Activated CD8-positive, alpha-beta memory T cell treated with anti-CD3 and anti-CD28 coated beads for 36 hours (primary cell): ENCODE data around the gene AJUBA. TPM values are rescaled to one million over a fixed set of nuclear protein-coding genes. Genes with fewer than 3 reads are reported as not detected.
"Not testable (repeated sequence)": the region's sequence is repeated elsewhere in the genome, so short reads cannot be mapped to it uniquely, and the experiment has no call there.

ENCODE experiments used
- CTCF ChIA-PET: fragments of 350-600 bp; sonication (Branson Sonifier 250); formaldehyde crosslinking; loops from one replicate; lab custom pipeline; 2021; ENCODE audit warnings: antibody characterized with exemption; lab: Charles Lee
- POLR2A ChIA-PET: fragments of 350-600 bp; sonication (Branson Sonifier 250); formaldehyde crosslinking; loops from one replicate; lab custom pipeline; 2021; ENCODE audit warnings: antibody characterized with exemption; lab: Charles Lee
- total RNA-seq, 2 experiments: library from RNA; stranded (reverse); gene quantifications; one replicate each; pipeline ENCODE4 v1.2.3, GENCODE V29; 2021

The AJUBA gene
- total RNA-seq = 1 to 10 TPM in 1 of 2 experiments, under 1 TPM in 1; 0.96 to 1.2 TPM

GRCh38 chr14:22982477-22983245, at the start of gene AJUBA:
Gene AJUBA (minus strand): TSS chr14:22982551. CDS start chr14:22982266, 285 bp downstream.
- ChIA-PET CTCF (interaction anchor here (0.6 to 9.8 kb wide), 23 partner anchors 8 to 412 kb away, joined by 3 to 221 read pairs (median 4); partner anchors contain the start of genes CDH24, HAUS4, LRP10 and MMP14), POLR2A (no interaction called here)

- ChIA-PET POLR2A (no interaction called here), CTCF (interaction anchor here (0.8 to 2.1 kb wide), 4 partner anchors 25 to 45 kb away, joined by 3 to 7 read pairs (median 4); partner anchors contain the start of gene CDH24)
Observed at GRCh38 chr14:23030936-23031335, 48.6 kb upstream of the AJUBA start.

- ChIA-PET POLR2A (interaction anchor here (0.6 to 1.0 kb wide), 3 partner anchors 19 to 263 kb away, joined by 3 read pairs; partner anchors contain the start of gene OXA1L), CTCF (interaction anchor here (0.5 to 5.1 kb wide), 5 partner anchors 22 to 1419 kb away, joined by 3 to 18 read pairs (median 3); no protein-coding TSS in a partner anchor)
Observed at GRCh38 chr14:23028799-23029198, 46.4 kb upstream of the AJUBA start.

GRCh38 chr14:23025151-23025814, 42.9 kb upstream of the AJUBA start:
- POLR2A ChIA-PET = interaction anchor here (1.4 kb wide), 1 partner anchor 31 kb away, joined by 4 read pairs; no protein-coding TSS in a partner anchor

GRCh38 chr14:23024612-23025075, 42.3 kb upstream of the AJUBA start:
- ChIA-PET CTCF (interaction anchor here (1.5 to 2.2 kb wide), 4 partner anchors 9 to 34 kb away, joined by 3 to 7 read pairs (median 4); no protein-coding TSS in a partner anchor), POLR2A (interaction anchor here (1.4 kb wide), 1 partner anchor 30 kb away, joined by 4 read pairs; no protein-coding TSS in a partner anchor)

More at GRCh38 chr14:23025151-23025814, 42.9 kb upstream of the AJUBA start:
- CTCF ChIA-PET = interaction anchor here (1.5 to 5.1 kb wide), 4 partner anchors 8 to 39 kb away, joined by 3 to 18 read pairs (median 6); no protein-coding TSS in a partner anchor

- CTCF ChIA-PET = interaction anchor here (1.6 to 2.2 kb wide), 3 partner anchors 17 to 35 kb away, joined by 4 to 7 read pairs (median 5); no protein-coding TSS in a partner anchor
- POLR2A ChIA-PET = interaction anchor here (0.6 kb wide), 1 partner anchor 22 kb away, joined by 6 read pairs; no protein-coding TSS in a partner anchor
Observed at GRCh38 chr14:23023795-23024152, 41.4 kb upstream of the AJUBA start.

DNA sequence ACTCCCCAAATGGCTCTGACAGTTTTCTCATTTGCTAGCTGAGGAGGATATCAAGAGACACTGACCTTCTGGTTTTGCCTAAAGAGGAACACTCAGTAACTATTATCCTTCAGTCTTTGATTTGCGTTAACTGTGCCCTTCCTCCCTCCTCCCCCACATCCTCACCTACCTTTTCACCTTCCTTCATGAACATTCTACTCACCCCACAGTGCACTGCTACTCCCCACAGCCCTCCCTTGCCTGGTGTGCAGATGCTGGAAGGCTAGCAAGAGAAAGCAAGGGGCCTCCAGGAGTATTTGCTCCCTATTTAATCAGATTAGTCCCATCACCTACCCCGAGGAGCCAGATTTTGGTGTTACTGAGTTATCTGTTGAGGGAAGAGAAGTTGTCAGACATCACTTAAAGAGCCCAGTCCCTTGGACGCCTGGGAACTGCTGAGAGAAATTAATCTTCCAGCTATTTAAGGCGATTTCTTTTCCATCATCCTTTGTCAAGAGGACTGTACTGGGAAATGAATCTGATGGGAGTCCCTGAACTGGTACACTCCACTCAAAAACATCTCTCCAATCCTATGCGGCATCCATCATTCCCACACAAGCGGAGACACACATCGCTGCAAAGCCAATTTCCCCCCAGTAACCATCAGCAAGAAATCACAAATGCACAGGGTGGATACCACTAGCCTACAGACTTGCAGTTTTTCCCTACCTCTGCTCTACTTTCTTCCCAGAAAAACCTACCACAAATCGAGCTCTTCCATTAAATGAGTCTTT, 40.9 kb upstream of the AJUBA start:
- POLR2A ChIA-PET = interaction anchor here (0.6 kb wide), 1 partner anchor 22 kb away, joined by 6 read pairs; no protein-coding TSS in a partner anchor
- CTCF ChIA-PET = interaction anchor here (1.6 to 2.2 kb wide), 3 partner anchors 16 to 35 kb away, joined by 4 to 7 read pairs (median 5); no protein-coding TSS in a partner anchor

GRCh38 chr14:23021889-23022442, 39.6 kb upstream of the AJUBA start:
- ChIA-PET POLR2A (interaction anchor here (0.6 kb wide), 1 partner anchor 20 kb away, joined by 14 read pairs; no protein-coding TSS in a partner anchor), CTCF (interaction anchor here (0.6 to 1.5 kb wide), 2 partner anchors 27 to 1221 kb away, joined by 3 to 6 read pairs; no protein-coding TSS in a partner anchor)

DNA sequence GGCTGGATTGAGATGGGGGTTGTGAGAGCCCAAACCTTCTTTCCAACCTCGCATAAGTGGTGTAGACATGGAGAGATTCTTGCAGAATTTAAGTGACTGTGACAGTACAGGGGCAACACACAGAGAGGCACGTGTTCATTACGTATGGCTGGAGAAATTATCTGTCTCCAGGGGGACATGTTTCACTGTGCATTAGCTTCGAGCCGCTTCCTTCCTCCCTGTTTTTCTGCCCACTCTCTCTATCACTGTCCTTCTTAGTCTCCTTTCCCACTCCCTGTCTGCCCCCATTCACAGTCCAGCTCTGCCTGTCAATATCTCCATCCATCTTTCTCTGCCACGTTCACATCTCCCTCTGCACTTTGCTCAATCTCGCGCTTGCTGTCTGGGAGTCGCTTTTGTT, 39.1 kb upstream of the AJUBA start:
- CTCF ChIA-PET = interaction anchor here (0.6 to 1.5 kb wide), 3 partner anchors 15 to 1221 kb away, joined by 3 to 6 read pairs (median 4); no protein-coding TSS in a partner anchor
- POLR2A ChIA-PET = interaction anchor here (0.6 kb wide), 1 partner anchor 19 kb away, joined by 14 read pairs; no protein-coding TSS in a partner anchor

- POLR2A ChIA-PET = no interaction called here
- CTCF ChIA-PET = interaction anchor here (0.6 to 1.3 kb wide), 3 partner anchors 14 to 161 kb away, joined by 3 to 4 read pairs (median 3); no protein-coding TSS in a partner anchor
Observed at GRCh38 chr14:23020143-23021128, 38.1 kb upstream of the AJUBA start.

- POLR2A ChIA-PET = no interaction called here
- CTCF ChIA-PET = no interaction called here
Observed at GRCh38 chr14:23018107-23018506, 35.8 kb upstream of the AJUBA start.

DNA sequence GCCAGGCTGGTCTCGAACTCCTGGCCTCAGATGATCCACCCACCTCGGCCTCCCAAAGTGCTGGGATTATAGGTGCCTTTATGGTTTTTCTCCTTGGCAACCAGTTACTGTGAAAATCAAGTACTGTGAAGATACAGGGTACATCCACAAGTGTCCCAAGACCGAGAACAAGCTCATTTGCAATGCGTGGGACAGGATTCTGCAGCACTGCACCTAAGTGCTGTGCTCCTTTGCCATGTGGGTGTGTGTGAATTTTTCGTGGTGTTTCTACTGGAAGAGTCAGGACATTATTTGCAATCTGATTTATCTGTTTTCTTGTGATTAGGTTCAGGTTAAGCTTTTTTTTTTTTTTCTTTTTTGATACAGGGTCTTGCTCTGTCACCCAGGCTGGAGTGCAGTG, 34.7 kb upstream of the AJUBA start:
- CTCF ChIA-PET = interaction anchor here (1.0 to 3.5 kb wide), 2 partner anchors 41 to 52 kb away, joined by 3 to 9 read pairs; partner anchors contain the start of gene CDH24
- POLR2A ChIA-PET = interaction anchor here (1.4 kb wide), 1 partner anchor 10 kb away, joined by 6 read pairs; no protein-coding TSS in a partner anchor

GRCh38 chr14:23015618-23016017, 33.3 kb upstream of the AJUBA start:
- CTCF ChIA-PET = interaction anchor here (3.5 kb wide), 1 partner anchor 43 kb away, joined by 9 read pairs; the partner anchor contains the start of gene CDH24
- POLR2A ChIA-PET = no interaction called here

- CTCF ChIA-PET = interaction anchor here (1.7 kb wide), 1 partner anchor 17 kb away, joined by 3 read pairs; no protein-coding TSS in a partner anchor
- POLR2A ChIA-PET = not testable (repeated sequence)
Observed at GRCh38 chr14:23013749-23014054, 31.4 kb upstream of the AJUBA start.

DNA sequence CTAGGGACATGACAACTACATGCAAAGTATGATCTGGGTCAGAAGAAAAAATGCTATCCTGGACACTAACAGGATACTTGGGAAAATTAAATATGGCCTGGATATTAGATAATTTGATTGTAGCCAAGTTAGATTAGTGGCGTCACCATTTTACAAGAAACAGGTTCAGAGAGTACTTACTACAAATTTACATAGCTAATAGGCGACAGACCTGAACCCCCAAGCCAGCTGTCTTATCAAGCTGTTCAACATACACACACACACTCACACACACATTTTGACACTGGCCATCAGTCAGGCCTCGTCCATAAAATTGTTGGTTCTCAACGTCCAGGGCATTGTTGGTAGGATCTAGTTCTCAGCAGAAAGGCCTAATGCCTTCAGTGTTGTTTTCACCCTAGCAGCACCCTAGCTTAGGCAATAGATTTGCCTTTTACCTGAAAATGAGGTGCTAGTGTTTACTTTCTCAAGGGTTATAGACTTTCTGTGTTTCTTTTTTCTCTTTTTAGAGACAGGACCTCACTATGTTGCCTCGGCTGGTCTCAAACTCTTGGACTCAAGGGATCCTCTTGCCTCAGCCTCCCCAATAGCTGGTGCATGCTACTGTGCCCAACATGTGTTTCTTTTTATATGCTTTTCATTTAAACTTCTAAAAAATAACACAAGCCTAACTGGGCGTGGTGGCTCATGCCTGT, 30.9 kb upstream of the AJUBA start:
- ChIA-PET POLR2A (no interaction called here), CTCF (interaction anchor here (1.2 to 1.7 kb wide), 2 partner anchors 17 to 45 kb away, joined by 3 read pairs; no protein-coding TSS in a partner anchor)
